DMS153 treated with DMSO at 0.1 percent for 48 hours (cell line): ENCODE measurements around the gene INS.
"Not testable (repeated sequence)": the region's sequence is repeated elsewhere in the genome, so short reads cannot be mapped to it uniquely, and the experiment has no call there.

Experiments
- DNase-seq: peaks from one replicate; lab custom pipeline; 2025; ENCODE audit not compliant: unreplicated experiment; lab: John Stamatoyannopoulos, UW

The INS gene

GRCh38 chr11:2134022-2135010 lies 26.7 kb downstream of the INS start:
- DNase-seq = no peak

- DNase-seq = no peak
Observed at GRCh38 chr11:2133241-2134021, 27.6 kb downstream of the INS start.

GRCh38 chr11:2132874-2133240 lies 28.2 kb downstream of the INS start:
- DNase-seq = no peak

DNA sequence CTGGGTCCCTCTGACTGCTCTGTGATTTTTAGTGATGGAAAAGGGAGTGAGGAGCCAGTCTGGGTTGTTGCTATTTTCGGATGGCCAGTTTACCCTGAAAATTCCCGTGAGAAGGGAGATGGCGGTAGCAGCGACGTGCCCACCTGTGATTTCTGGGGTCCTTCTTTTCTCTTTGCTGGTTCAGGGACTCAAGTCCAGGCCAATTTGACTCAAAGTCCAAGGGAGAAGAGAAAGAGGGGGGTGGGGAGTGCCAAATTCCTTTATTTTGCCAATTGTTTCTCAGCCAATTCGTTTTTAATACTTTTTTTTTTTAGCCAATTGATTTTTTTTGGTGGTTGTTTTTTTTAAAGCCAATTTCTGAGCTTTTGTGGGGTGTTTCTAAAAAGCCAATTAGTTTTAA lies 28.8 kb downstream of the INS start:
- no peak for DNase-seq

DNA sequence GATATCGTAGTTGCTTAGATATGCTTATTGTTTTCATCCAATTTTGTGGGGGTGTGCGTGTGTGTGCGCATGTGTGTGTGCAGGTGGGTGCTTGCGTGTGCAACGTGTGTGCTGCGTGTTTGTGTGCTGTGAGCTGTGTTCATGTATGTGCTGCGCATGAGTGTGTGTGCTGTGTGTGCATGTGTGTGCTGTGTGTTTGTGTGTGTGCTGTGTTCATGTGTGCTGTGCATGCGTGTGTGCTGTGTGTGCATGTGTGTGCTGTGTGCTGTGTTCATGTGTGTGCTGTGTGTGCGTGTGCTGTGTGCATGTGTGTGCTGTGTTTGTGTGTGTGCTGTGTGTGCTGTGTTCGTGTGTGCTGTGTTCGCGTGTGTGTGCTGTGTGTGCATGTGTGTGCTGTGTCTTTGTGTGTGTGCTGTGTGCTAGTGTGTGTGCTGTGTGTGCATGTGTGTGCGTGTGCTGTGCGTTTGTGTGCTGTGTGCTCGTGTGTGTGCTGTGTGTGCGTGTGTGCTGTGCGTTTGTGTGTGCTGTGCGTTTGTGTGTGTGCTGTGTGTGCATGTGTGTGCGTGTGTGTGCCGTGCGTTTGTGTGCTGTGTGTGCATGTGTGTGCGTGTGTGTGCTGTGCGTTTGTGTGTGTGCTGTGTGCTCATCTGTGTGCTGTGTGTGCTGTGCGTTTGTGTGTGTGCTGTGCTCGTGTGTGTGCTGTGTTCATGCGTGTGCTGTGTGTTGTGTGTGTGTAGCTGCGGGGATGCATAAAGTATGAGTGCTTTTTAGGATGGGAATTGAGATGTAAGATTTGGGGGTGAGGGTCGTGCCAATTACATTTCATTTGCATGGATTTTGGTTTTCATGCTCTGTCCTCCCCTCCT lies 29.4 kb downstream of the INS start:
- no peak for DNase-seq

GRCh38 chr11:2130881-2131352 lies 30.1 kb downstream of the INS start:
- no peak for DNase-seq

- DNase-seq = no peak
Observed at GRCh38 chr11:2129699-2130366, 31.2 kb downstream of the INS start.

GRCh38 chr11:2129308-2129698 lies 31.7 kb downstream of the INS start:
- DNase-seq = no peak

DNA sequence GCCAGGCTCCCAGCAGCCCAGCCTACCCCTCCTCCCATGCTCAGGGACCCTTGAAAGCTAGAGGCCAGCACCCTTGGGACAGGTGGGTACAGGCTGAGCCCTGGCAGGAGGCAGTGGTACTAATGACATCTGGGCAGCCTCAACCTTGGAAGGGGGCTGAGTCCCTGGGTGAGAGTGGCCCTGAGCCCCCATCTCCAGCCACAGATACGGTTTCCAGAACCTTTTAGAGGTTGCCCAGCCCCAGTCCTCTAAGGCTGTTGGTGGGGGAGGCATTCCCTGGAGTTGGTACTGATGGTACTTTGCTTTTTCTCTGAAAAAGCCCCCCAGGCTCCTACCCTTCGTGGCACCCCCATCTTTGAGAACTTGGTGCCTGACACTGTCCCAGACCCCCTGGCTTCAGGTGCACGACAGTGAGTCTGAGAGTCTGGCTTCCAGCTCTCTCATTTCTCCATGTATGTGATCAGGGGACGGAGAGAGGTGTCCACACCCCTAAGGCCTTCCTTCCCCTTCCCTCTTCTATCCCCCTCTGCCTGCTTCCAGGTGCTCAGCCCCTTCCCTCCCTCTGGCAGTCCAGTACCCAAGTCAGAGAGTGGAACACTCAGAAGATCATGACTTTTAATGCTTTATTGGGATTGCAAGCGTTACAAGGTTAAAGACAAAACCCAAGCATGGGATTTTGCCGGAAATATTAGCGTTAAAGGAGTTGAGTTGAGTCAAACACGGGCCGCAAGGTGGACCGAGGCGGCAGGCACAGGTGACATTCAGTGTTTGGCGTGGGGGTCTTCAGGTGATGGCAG lies 32.3 kb downstream of the INS start:
- no peak for DNase-seq

DNA sequence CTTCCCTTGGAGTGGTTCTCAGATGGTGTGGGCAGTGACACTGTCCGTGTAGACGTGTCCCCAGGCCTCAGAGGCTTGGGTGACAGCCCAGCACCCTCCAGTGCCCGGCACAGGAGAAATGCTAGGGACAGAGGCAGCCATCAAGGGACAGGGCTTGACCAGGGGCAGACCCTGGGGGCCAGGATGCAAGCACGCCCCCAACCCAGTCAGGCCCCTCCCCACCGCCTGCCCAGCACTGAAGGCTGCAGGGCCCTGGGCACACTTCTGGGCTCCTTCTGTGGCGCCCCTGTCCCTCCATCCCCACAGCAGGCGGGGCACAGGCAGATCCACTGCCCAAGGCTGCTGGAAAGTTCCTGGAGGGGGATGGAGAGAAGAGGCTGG lies 32.9 kb downstream of the INS start:
- no peak for DNase-seq

DNA sequence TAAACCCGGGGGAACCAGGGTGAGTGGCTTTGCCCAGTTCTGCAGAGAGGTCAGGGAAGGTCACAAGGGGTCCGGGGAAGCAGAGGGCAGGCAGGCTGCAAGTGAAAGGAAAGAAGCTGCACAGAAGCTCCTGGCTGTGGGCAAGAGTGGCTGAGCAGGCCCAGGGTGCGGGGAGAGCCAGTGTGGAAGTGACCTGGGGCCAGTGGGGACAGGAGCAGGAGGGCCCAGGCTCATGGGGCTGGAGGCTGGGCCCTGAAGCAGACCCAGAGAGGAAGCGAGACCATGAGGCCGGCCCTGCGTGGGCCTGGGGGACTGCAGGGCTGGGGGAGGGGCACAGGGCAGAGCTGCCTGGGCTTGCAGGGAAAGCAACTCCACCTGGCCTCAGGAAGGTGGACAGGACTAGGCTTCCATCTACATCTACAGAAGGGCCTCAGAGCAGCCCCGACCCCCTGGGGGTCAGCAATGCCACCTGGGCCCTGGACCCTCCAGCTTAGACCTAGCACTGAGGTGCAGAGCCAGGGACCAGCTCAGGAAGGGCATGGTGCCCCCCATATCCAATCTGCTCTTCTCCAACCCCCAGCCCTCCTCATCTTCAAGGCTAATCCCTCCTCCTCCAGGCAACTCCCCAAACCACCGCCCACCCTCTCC lies 33.4 kb downstream of the INS start:
- no peak for DNase-seq

DNA sequence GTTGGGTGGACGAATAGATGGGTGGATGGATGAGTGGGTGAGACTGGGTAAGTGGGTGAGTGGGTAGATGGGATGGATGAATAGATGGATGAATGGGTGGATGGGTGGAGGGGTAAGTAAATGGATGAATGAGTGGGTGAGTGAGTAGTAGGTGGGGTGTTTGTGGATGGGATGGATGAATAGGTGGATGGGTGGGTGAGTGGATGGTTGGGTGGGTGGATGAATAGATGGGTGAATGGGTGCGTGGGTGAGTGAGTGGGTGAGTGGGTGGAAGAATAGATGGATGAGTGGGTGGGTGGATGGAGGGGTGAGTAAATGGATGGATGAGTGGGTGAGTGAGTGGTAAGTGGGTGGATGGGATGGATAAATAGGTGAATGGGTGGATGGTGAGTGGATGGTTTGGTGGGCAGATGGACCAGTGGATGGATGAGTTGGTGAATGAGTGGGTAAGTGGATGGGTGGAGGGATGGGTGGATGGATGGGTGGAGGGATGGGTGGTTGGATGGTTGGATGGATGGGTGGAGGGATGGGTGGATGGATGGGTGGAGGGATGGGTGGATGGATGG lies 34.4 kb downstream of the INS start:
- no peak for DNase-seq

- not testable (repeated sequence) for DNase-seq
Observed at GRCh38 chr11:2124736-2125484, 36.1 kb downstream of the INS start.

DNA sequence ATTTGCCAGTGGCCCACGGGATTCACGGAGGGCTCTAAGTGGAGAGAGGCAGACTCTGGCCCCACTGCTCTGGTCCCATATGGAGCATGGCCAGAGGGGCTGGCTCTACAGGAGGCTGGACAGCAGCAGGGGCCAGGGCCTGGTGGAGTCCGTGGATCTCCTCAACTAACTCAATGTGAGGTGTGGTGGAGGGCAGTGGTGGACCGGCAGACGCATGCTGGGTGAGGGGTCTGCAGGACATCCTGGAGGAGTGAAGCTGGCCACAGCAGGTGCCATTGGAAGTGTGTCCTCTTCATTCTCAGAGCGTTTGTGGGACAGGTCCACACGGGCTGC lies 37.4 kb downstream of the INS start:
- no peak for DNase-seq

- DNase-seq = no peak
Observed at GRCh38 chr11:2122907-2123627, 37.9 kb downstream of the INS start.

DNA sequence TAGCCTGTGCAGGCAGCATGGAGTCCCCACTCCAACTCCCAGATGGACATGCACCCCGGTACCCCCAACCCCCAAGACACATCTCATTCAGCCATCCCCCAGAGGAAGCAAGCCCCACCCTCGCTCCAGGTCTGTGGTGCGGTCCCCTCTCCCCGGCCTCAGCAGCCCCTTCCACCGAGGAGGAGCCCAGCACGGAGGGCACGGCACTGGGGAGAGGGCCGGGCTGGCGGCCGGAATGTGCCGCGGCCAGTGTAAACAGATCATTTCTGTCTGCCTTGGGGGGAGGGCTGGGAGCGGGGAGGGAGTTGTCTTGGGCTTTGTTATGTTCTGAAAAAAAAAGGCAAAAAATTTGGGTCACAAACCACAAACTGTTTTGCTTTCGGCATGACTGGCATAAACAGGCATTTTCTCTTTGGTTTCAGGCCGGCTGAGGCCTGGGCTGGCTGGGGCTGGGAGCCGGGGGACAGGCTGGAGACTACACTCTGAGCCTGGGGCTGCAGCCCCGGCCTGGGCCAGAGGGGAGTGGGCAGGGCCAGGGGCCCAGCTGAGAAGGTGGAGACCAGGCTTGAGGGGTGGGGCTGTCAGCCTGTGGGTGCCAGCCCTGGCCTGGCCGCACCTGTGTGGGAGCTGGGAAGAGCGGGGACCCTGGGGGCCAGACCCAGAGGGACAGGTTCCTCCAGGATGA lies 38.6 kb downstream of the INS start:
- no peak for DNase-seq
